Amniotic epithelial cell (primary cell): Measurements from ENCODE around the gene PKP4.
"Not testable (repeated sequence)": the region's sequence is repeated elsewhere in the genome, so short reads cannot be mapped to it uniquely, and the experiment has no call there.

Experiments used
- DNase-seq: peaks from one replicate; pipeline ENCODE4 v3.0.0-alpha.2; 2010; ENCODE audit warnings: low read depth

The PKP4 gene

DNA sequence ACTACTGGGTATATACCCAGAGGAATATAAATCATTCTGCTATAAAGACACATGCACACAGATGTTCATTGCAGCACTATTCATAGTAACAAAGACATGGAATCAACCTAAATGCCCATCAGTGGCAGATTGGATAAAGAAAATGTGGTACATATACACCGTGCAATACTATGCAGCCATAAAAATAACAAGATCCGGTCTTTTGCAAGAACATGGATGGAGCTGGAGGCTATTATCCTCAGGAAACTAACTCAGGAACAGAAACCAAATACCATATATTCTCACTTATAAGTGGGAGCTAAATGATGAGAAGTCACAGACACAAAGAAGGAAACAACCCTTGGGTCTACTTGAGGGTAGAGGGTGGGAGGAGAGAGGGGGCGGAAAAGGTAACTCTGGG, 16.5 kb downstream of the PKP4 start:
- not testable (repeated sequence) for DNase-seq

DNA sequence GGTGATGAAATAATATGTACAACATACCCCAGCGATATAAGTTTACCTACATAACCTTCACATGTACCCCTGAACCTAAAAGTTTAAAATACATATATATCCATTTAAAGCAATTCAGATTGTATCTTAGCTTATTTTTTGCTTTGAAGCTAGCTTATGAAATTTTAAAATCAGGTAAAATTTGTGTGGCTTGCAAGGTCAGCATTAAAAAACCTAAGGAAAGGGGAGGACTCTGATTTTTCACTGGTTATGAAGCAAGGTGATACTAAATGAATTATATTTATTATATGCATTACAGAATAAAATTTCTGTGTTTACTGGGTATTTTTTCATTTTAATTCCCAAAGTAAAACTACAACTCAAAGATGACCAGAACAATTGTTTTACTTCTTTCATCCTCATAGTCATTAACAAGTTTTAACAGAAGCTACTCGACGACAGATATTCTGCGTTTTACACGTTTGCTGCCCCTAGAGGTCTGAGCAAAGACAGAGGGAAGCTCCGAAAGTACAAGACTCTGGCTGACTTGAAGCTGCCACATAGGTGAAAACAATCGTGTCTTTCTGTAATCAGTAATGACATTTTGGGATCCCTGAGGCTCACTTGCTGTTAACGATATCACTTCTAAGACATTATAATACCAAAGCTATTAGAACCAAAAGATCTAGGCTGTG, 17.1 kb downstream of the PKP4 start:
- DNase-seq = no peak

DNA sequence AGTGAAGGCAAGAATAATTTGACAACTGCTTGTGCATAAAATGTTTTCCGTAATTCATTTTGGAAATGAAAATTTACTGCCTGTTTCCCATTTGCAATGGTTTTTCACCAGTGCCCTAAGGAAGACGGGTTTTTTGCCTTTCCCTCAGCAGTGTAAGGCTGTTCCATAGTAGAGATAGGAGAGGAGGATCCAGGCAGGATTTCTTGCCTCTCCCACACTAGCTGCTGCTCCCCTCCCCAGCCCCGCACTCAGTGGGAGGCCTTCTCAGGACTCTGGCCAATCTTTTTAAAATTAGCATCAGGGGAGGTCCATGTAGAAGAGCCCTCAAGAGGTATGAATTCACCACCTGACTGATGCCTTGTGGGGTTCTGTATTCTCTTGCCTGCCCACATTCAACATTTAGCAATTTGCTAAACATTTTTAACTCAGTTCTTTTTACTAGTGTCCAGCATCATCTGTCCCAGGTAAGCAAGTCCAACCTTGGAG, 17.8 kb downstream of the PKP4 start:
- DNase-seq = not testable (repeated sequence)

DNA sequence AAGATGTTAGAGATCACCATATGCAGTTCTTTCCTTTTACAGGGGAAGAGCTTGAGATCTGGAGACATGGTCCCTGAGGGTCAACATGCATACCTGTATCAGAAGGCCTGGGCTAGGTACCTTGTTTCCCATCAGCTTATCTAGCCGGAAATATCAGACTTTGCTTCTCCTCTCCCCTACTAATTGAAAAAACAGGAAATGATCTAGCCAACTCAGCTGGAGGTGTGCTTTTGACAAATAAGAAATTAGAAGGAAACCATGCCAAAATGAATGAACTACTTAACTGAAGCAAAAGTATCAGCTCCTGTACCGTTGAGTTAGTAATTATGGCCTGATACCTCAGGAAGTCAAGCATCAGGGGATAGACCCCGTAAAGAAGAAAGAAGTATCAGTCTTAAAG, 20.4 kb downstream of the PKP4 start:
- DNase-seq = no peak

DNA sequence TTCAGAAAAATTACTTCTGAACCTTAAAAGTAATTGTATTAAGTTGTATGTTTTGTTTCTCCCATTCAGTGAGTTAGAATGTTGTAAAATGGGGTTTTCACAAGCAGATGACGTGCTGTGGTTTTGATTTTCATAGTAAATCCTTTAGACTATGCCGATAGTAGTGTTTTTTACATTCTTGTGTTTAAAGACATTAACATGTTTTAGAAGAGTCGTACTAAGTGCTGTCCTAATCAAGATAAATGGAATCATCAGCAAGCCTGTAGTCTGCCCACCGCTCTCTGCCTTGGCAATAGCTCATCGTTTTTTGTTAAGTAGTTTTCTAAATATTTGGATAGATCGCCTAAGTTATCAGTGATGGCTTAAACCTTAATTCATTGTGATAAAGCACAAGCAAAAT, 21.5 kb downstream of the PKP4 start:
- no peak for DNase-seq

DNA sequence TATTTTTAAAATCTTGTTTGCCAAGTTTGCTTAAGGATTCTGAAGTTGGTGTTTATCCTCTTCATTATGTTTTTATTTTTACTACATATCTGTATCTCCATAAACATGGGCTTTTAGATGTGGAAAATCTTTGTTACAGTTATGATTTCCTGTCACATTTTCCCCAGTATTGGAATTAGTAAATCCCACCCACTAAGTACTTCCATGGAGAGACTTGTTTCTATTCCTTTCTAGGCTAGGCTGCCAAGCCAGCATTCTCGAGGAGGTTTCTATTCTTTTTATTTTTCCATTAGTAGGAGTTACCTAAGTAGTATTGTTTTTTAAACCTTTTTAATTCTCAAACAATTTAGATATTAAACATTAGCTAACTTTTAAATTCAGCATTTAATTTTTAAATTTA, 22.1 kb downstream of the PKP4 start:
- no peak for DNase-seq

DNA sequence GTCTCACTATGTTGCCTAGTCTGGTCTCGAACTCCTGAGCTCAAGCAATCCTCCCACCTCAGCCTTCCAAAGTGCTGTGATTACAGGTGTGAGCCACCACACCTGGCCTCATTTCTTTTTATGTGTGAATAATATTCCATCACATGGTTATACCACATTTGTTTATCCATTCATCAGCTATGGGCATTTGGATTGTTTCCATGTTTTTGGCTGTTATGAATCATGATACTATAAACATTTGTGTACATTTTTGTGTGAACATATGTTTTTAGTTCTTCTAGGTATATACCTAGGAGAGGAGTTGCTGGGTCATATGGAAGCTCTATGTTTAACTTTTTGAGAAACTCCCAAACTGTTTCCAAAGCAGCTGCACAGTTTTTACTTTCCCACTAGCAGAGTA, 24.4 kb downstream of the PKP4 start:
- DNase-seq = no peak

DNA sequence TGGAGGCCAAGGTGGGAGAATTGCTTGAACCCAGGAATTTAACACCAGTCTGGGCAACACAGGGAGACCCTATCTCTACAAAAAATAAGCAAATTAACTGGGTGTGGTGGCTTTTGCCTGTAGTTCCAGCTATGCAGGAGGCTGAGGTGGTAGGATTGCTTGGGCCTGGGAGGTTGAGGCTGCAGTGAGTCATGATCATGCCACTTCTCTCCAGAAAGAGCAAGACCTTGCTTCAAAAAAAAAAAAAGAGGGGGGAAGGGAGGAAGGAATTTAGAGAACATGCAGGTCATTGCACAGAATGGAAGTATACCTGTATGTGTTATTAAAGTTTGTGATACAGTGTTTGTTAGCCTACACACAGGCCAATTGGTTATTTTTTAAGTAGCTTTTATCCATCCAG, 25.8 kb downstream of the PKP4 start:
- peak; percentile 47 for DNase-seq

DNA sequence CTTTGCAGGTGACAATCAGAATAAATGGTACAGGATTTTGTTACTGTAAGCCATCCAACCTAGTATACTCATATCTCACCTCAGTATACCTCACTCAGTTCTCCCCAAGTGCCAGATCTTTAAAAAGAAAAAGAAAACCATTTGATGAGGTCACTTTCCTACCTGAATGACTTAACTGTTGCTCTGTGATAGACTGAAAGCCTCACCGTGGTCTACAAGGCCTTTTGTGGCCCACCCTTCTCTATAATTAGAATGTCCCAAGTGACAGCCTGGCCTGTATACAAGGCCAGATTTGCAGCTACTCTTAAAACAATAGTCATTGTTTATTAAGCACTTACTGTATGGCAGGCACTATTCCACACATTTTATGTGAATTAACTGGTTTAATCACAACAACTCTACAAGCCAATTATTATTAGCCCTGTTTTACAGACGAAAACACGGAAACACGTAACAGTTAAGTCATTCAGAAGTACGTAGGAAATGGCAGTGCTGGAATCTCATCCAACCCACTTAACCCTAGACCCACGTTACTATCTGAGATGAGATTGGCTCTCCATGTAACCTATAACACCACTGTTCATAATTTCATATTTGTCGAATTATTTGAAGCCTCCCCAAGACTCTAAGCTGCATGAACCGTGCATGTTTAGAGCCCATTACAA, 28.3 kb downstream of the PKP4 start:
- no peak for DNase-seq

DNA sequence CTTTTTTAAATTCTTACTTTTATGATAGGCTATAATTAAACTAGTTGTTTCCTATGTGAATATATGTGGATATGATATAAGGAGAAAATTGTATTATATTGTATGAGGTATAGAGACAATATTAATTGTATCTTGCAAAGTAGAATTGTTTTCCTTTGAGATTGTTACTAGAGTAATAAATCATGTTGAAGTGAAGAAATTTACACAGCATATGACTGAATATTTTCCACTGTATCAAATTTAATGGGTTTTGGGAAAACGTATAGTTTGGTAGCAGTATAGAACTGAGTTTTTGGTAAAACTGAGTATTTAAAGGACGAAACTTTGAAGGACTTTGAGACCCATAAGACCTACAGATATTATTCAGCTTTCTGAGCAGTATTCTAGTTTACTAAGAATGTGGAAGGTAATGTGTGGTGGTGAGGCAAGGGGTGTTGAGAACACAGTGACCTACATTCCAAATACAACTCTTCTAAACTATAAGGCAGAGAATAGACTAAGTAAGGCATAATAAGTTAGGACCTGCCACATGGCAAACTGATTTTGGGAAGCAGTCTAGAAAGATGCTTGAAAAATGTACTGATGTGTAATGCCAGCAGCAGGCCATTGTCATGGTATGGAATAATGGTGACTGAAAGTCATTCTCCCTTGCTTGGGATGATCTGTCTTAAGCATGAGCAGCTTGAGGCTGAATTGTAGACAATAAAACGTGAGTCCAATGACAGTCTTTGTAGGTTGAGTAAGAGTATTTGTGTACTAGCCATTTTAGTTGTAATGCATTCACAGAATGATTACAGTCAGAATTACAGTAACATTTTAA, 29.6 kb downstream of the PKP4 start:
- peak; percentile 42 for DNase-seq

DNA sequence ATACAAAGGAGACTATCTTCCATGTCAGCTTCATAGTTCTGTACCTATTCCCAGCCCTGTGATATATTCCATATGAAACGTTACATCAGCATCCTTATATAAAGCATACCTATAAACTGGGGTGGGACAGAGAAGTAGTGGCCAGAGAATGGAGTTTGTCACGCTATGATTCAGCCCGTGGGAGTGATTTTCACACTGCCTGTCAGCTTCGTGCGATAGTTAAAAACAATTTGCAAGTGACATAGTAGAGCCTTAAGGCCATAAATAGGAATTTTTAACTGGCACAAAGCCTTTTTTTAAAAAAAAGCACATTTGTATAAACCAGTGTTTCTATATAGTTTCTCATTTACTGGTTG, 30.2 kb downstream of the PKP4 start:
- no peak for DNase-seq

DNA sequence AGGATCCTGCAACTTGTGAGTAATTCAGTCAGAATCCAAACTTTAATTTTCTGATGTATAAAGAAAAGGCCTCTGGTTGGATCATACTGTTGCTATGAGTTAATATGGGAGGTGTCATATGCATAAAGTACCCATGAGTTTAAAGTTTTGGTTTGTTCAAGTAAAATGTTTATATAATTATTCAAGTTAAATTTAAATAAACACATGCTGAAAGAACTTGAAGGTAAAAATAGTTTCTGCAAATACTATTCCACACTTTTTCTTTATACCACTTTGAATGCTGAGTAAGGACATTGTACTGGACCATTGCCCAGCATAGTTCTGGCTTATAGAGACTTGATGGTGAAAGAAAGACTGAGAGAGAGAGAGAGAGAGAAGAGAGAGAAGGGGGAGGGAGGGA, 30.7 kb downstream of the PKP4 start:
- DNase-seq = peak; percentile 70

DNA sequence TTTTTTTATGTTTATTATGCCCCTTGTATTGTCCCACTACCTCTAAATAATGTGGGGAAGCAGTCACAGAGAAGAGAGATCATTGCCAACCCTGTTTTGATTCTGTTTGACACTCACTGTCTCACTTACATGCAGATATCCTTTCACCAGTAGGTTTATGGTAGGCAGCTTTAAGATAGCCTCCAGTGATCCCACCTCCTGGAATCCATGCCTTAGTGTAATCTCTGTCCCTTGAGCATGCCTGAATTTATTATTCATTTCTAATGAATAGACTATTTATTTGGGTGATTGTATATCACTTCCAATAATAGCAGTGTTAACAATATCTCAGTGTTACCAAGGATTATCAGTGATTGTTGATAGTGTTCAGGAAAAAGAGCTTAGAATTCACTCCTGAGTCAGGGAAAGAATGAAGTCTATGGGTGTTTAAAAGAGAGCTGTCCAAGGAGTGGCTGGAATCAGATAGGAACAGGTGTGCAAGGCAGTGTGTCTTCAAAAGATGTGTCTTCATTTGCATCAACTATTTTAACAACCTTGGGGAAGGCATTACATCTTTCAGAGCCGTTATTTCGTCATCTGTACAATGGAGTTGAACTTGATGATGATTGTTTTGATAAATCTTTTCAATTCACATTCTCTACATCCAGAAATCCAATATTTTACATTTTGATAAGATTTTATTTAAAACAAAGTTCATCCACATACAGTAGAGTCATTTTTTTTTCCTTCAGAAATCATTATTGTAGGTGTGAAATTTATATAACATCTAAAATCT, 31.9 kb downstream of the PKP4 start:
- DNase-seq = no peak

DNA sequence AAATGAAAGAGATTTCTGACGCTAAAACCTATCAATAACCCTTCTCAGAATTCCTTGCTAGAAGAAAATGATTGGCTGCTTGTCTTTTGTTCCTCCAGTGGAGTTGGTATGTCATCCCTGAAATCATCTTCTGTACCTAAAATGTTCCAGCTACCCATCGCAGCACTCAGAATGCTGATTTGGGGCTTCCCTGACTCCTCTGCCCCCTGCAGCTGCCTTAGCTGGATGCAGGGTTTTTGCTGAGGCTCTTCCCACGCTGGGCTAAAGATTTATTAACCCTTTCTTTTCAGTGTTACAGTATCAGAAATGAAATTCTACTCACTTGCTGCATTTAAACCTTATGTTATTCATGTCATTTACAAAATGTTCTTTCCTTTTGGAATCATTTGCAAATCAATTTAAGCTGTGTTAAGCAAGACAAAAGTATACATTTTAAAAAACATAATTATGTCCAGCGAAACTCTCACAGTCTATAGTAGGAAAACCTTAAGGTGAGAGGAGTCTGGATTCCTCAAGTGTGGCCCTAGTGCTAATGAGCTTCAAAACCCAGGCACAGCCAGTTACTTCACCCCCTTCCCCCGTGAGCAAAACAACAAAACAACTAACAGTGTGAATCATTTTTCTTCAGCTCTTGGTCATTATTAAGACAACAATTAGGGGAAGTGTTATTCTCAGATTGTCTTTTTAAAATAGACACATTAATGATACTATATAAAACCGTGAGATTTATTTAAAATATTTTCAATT, 32.8 kb downstream of the PKP4 start:
- DNase-seq = no peak

DNA sequence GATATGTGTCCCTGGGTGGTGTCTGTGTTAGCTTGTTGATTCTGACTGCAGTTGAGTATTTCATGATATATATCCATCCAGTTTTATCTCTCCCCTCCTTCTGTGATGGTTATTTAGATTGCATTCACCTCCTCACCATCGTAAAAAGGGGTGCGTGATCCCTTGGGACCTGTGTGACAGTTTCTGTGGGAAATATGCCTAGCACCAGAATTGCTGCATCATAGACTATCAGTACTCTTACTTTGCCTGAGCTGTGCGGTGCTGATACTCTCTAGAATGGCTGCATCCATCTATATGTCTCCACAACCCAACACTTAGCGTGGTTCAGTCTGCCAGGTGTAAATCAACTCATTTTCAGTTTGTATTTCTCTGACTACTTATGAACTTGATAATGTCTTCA, 34.3 kb downstream of the PKP4 start:
- no peak for DNase-seq

DNA sequence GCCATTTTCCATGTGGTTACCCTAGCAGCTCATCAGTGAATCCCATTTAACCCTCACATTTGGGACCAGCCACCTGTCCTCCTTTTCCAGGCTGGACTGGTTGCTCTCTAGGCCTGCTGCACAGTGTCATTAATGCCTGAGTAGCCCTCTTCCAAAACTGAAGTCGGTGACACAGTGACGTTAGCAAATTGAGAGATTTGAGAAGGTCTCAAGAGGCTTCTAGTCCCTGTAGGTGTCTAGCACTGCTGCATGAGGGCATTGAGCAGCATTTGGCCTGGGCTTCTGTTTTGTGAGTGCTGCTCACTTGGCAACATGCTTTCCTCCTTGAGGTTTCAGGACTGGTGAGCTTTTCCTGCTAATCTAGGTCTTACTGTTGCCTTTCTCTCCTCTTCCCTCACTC, 36.7 kb downstream of the PKP4 start:
- DNase-seq = no peak

DNA sequence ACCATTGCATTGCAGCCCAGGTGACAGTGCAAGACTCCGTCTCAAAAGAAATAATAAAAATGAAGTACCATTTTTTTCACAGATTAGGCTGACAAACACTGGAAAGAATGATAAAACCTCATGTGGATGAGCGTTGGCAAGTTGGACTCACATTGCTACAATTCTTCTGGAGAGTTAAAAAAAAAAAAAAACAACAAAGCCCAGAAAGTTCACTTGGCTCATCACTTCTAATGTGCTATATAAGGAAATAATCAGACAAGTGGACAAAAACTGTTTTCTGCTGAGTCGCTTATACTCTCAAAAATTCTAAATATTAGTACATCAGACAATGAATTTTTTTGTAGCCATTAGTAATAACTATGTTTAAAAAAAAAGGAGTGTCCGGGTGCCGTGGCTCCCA, 38.4 kb downstream of the PKP4 start:
- no peak for DNase-seq

DNA sequence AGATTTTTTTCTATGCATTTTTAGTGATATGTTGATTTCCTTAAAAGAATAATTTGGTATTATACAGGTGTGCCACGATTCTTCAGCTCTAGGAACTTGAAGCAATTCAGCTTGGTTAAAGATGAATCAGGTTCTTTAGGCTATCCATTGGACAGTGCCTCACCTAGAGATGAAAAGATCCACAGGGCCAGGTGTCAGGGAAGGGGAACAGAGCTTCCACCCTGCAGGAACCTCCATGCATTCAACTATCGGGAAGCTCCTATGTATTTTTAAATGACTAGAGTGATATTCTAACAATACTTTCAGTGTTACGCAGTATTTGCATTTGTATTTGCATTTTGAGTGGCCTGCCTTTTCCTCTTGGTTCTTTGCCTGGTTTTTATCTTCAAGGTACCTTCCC, 40.2 kb downstream of the PKP4 start:
- no peak for DNase-seq

DNA sequence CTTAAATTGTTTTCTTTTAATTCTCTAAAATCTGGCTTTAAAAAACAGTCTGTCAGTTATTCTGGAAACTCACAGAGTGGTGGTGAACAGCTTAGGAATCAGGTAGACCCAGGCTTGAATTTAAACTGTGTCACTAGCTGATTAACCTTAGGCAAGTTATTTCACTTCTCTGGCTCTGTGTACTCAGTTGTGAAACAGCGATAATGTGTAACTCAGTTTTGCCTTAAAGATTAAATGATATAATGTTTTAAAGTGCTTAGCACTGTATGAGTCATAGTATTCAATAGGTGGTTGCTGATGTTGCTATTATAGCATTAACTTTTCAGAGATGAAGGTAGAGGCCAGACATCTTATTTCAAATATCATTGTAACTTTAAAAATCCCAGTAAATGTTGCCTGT, 40.7 kb downstream of the PKP4 start:
- peak; percentile 69 for DNase-seq

DNA sequence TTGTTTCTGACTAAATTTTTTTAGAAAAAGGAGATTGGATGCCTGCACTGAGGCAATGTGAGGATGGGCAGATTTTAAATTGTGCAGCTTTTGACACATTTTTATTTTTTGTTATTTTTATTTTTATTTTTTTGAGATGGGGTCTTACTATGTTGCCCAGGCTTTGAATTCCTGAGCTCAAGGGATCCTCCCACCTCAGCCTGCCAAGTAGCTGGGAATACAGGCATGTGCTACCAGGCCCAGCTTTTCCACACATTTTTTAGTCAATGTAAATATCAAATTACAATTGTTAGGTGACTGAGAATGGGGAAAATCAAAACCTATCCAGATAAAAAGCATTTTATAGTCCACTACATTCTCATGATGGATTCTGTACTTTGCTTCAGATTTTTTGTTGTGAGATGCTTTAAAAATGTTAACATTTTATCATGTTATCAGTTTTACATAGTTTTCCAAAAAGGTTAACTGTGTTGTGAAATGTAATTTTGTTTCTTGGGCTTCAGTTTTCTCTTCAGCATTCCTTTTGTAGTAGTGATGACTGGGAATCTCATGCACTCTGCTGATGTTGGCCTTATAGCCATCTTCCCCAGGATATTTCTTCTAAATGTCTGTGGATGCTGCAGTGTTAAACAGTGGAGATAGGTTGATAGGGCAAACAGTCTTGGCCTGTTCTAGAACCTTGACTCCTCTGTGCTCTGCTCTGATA, 41.4 kb downstream of the PKP4 start:
- DNase-seq = no peak

DNA sequence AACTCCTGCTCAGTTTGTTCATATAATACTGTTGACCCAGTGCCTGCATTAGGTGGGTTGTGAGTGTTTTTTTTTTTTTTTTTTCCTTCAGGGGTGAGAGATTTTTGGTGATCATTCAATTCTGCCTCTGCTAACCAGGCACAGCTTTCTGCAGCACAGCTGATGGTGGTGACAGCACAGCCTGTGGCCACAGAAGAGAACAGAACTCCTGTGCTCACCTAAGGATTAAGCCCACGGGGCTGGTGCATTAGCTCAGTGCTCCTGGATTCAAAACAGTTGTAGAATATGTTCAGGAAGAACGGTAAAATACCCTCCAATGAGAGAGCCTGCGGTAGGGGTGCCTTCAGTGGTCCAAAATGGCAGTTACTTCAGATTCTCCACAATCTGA, 42.0 kb downstream of the PKP4 start:
- no peak for DNase-seq
